IMR-90 (cell line): ENCODE data around the gene MPRIP. TPM values are rescaled to one million over a fixed set of nuclear protein-coding genes. Genes with fewer than 3 reads are reported as not detected.
"Not testable (repeated sequence)": the region's sequence is repeated elsewhere in the genome, so short reads cannot be mapped to it uniquely, and the experiment has no call there.

Experiments used
- ATAC-seq: fragments of 200-7000 bp; cut with Tn5 transposase; 2 replicates; pipeline ENCODE4 v1.9.1; 2020; ENCODE audit warnings: low read depth, mild to moderate bottlenecking, moderate library complexity
- BruUV-seq: library from RNA; stranded (reverse); fragments of 400-500 nt; replicated peaks from 2 replicates; lab custom pipeline; 2021; lab: Mats Ljungman, UMichigan
- CTCF ChIA-PET: fragments of 300-600 bp; formaldehyde crosslinking; extraction: SDS; loops from one replicate; lab custom pipeline; 2021; ENCODE audit warnings: antibody characterized with exemption; lab: Yijun Ruan, JAX
- POLR2A ChIA-PET: fragments of 300-600 bp; sonication (Branson Sonifier 250); formaldehyde crosslinking; loops from one replicate; lab custom pipeline; 2022; ENCODE audit warnings: antibody characterized with exemption; ENCODE audit not compliant: unreplicated experiment; lab: Charles Lee
- DNase-seq: peaks from one replicate; pipeline ENCODE4 v3.0.0; 2013
- H2AFZ ChIP-seq: replicated peaks from 2 replicates; pipeline ENCODE3; 2013; ENCODE audit warnings: low read length, mild to moderate bottlenecking; ENCODE audit not compliant: poor library complexity
- H2AK5ac ChIP-seq: 2 replicates; pipeline ENCODE4 v1.6.1; 2013; ENCODE audit warnings: low read depth, low read length, inconsistent platforms
- H2AK9ac ChIP-seq: replicated peaks from 2 replicates; pipeline ENCODE3; 2013; ENCODE audit warnings: mild to moderate bottlenecking, low read depth, low read length, moderate library complexity; ENCODE audit not compliant: poor library complexity
- H2BK120ac ChIP-seq: 2 replicates; pipeline ENCODE4 v1.6.1; 2013; ENCODE audit warnings: low read depth, low read length, inconsistent platforms
- H2BK15ac ChIP-seq: 3 replicates; pipeline ENCODE4 v1.6.1; 2013; ENCODE audit warnings: low read depth, low read length, inconsistent platforms
- H2BK20ac ChIP-seq: 2 replicates; pipeline ENCODE4 v1.6.1; 2013; ENCODE audit warnings: low read depth, mild to moderate bottlenecking, inconsistent platforms, low read length, moderate library complexity
- H2BK5ac ChIP-seq: 2 replicates; pipeline ENCODE4 v1.6.1; 2013; ENCODE audit warnings: mild to moderate bottlenecking, low read depth, low read length, inconsistent platforms; ENCODE audit not compliant: poor library complexity, severe bottlenecking
- H3K14ac ChIP-seq: replicated peaks from 2 replicates; pipeline ENCODE4 v1.6.1; 2013; ENCODE audit warnings: low read depth, low read length, inconsistent platforms
- H3K18ac ChIP-seq: 2 replicates; pipeline ENCODE4 v1.6.1; 2013; ENCODE audit warnings: low read depth, low read length, control low read depth
- H3K23ac ChIP-seq: 2 replicates; pipeline ENCODE4 v1.6.1; 2013; ENCODE audit warnings: low read depth, low read length, inconsistent platforms
- H3K27ac ChIP-seq: 2 replicates; pipeline ENCODE4 v1.5.1; 2013; ENCODE audit warnings: mild to moderate bottlenecking, control low read depth, low read length; ENCODE audit not compliant: insufficient read depth
- H3K27me3 ChIP-seq: 2 replicates; pipeline ENCODE4 v1.6.1; 2013; ENCODE audit warnings: low read length; ENCODE audit not compliant: control insufficient read depth, insufficient read depth
- H3K36me3 ChIP-seq: 2 replicates; pipeline ENCODE4 v1.6.1; 2013; ENCODE audit warnings: low read length, mixed read lengths; ENCODE audit not compliant: control insufficient read depth, insufficient read depth
- H3K4ac ChIP-seq: 2 replicates; pipeline ENCODE4 v1.6.1; 2013; ENCODE audit warnings: low read depth, low read length, inconsistent platforms
- H3K4me1 ChIP-seq: 2 replicates; pipeline ENCODE4 v1.6.1; 2013; ENCODE audit warnings: low read length, mixed read lengths; ENCODE audit not compliant: control insufficient read depth, insufficient read depth
- H3K4me2 ChIP-seq: 2 replicates; pipeline ENCODE4 v1.6.1; 2013; ENCODE audit warnings: low read depth, mild to moderate bottlenecking, control low read depth, low read length, moderate library complexity
- H3K4me3 ChIP-seq: 2 replicates; pipeline ENCODE4 v1.5.1; 2013; ENCODE audit warnings: low read depth, mild to moderate bottlenecking, control low read depth, low read length, moderate library complexity; ENCODE audit not compliant: insufficient read depth
- H3K56ac ChIP-seq: 2 replicates; pipeline ENCODE4 v1.6.1; 2013; ENCODE audit warnings: low read length, inconsistent platforms; ENCODE audit not compliant: insufficient read depth; ENCODE audit errors: extremely low read depth
- H3K79me1 ChIP-seq, 2 experiments: 2 replicates each; pipeline ENCODE4 v1.6.1; 2013; ENCODE audit warnings: low read length in 2 of 2, inconsistent platforms in 1 of 2, low read depth in 1 of 2
- H3K9ac ChIP-seq: 2 replicates; pipeline ENCODE4 v1.6.1; 2013; ENCODE audit warnings: low read depth, low read length, control low read depth
- H3K9me1 ChIP-seq: 2 replicates; pipeline ENCODE4 v1.6.1; 2013; ENCODE audit warnings: low read length, inconsistent platforms; ENCODE audit not compliant: insufficient read depth
- H3K9me3 ChIP-seq: 2 replicates; pipeline ENCODE4 v1.6.1; 2013; ENCODE audit warnings: low read length; ENCODE audit not compliant: control insufficient read depth, insufficient read depth
- H4K20me1 ChIP-seq: 2 replicates; pipeline ENCODE4 v1.6.1; 2013; ENCODE audit warnings: low read length, inconsistent platforms; ENCODE audit not compliant: insufficient read depth
- H4K5ac ChIP-seq: 2 replicates; pipeline ENCODE4 v1.6.1; 2013; ENCODE audit warnings: mild to moderate bottlenecking, low read depth, low read length, control low read depth
- H4K8ac ChIP-seq, 2 experiments: 2 replicates each; pipeline ENCODE4 v1.6.1; 2013; ENCODE audit warnings: low read depth in 2 of 2, low read length in 2 of 2, control low read depth in 1 of 2, inconsistent platforms in 1 of 2
- H4K91ac ChIP-seq: 2 replicates; pipeline ENCODE4 v1.6.1; 2013; ENCODE audit warnings: low read depth, low read length, inconsistent platforms; ENCODE audit not compliant: insufficient read depth
- BHLHE40 ChIP-seq: fragments of 150-350 bp; IDR thresholded peaks from 2 replicates; pipeline ENCODE4 v1.6.1; 2016; ENCODE audit warnings: mild to moderate bottlenecking, low read depth, low read length
- MAZ ChIP-seq: IDR thresholded peaks from 2 replicates; pipeline ENCODE4 v1.6.1; 2012; ENCODE audit warnings: low read depth, mild to moderate bottlenecking, low read length, improper control_type of control experiment, moderate library complexity, borderline replicate concordance
- MXI1 ChIP-seq: IDR thresholded peaks from 2 replicates; pipeline ENCODE4 v1.6.1; 2012; ENCODE audit warnings: low read depth, mild to moderate bottlenecking, low read length, moderate library complexity, borderline replicate concordance
- RAD21 ChIP-seq: IDR thresholded peaks from 2 replicates; pipeline ENCODE4 v1.6.1; 2012; ENCODE audit warnings: low read length, improper control_type of control experiment
- RCOR1 ChIP-seq: IDR thresholded peaks from 2 replicates; pipeline ENCODE4 v1.6.1; 2012; ENCODE audit warnings: mild to moderate bottlenecking, low read length, improper control_type of control experiment; ENCODE audit not compliant: insufficient replicate concordance
- WGBS, 2 experiments: methylation state at CpG; one replicate each; pipeline versions ENCODE4 v1.1.5 to v1.1.7; 2013; ENCODE audit warnings: missing lambda C conversion rate in 2 of 2; ENCODE audit not compliant: insufficient read length in 1 of 2; ENCODE audit errors: extremely low coverage in 2 of 2; 5-methylcytosine and 5-hydroxymethylcytosine counted together
- dilution Hi-C: fragments of 300-500 bp; cut with HindIII; formaldehyde crosslinking; loops from one replicate; pipeline ENCODE4 v1.14.3; 2018; ENCODE audit warnings: low sequenced_read_pairs; ENCODE audit not compliant: unreplicated experiment
- in situ Hi-C: fragments of 300-500 bp; cut with MboI; formaldehyde crosslinking; loops from 3 replicates; pipeline ENCODE4 v1.14.3; 2019; ENCODE audit warnings: low sequenced_read_pairs, inconsistent platforms, mixed read lengths
- intact Hi-C: fragments of 100-400 bp; cut with micrococcal nuclease; formaldehyde crosslinking; loops from 2 replicates; pipeline ENCODE4 v1.10.0; 2022
- polyA plus RNA-seq, 3 experiments: library from polyadenylated mRNA; depleted of rRNA; stranded (reverse); fragments of >200 nt; gene quantifications; 2 replicates each; pipeline ENCODE4 v1.2.3, GENCODE V29; 2012; ENCODE audit warnings: low replicate concordance in 1 of 3
- total RNA-seq: library from RNA; depleted of rRNA; stranded (reverse); fragments of >200 nt; gene quantifications from 2 replicates; pipeline ENCODE4 v1.2.3, GENCODE V29; 2012

MPRIP gene
- total and polyA plus RNA-seq, 2 of the 4 experiments (the other 2 are of a cell fraction), result 111 to 149 TPM

DNA sequence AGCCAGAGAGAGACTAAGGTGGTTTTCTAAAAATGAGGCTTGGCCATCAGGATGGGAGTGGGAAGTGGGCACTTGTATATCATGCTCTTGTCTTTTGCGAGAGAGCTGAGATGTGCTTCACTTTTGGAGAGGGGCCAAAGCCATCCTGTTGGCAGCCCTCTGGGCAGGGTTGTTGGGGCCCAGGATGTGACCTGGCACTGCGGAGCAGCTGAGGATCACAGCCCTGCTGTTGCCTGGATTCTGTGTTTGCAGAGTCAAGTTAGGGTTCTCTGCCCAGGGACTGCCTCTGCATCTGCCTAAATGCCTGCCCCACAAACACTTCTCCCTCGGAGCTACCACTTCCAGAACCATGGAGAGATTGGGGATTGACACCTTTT, 92.7 kb downstream of the MPRIP start (continued):
- no peak for TF ChIP-seq MAZ
- no peak for TF ChIP-seq RAD21
- TF ChIP-seq RCOR1, result no peak
- no peak for TF ChIP-seq BHLHE40
- TF ChIP-seq MXI1, result no peak

GRCh38 chr17:17136221-17136620, 94.0 kb downstream of the MPRIP start:
- DNase-seq, in situ Hi-C loops, H2BK120ac ChIP-seq, H3K27me3 ChIP-seq, H3K9ac ChIP-seq, H2AFZ ChIP-seq, H3K14ac ChIP-seq, BruUV-seq, H3K4me3 ChIP-seq, H3K4me1 ChIP-seq, CTCF ChIA-PET, intact Hi-C loops, H3K4ac ChIP-seq, POLR2A ChIA-PET, H3K27ac ChIP-seq, H2BK5ac ChIP-seq, H3K56ac ChIP-seq, ATAC-seq, H3K23ac ChIP-seq, H3K9me1 ChIP-seq, H3K4me2 ChIP-seq, H2AK9ac ChIP-seq, H4K5ac ChIP-seq, H3K9me3 ChIP-seq, H2BK20ac ChIP-seq, dilution Hi-C loops, H3K18ac ChIP-seq, H2AK5ac ChIP-seq, H2BK15ac ChIP-seq, H4K91ac ChIP-seq, H4K8ac ChIP-seq: not testable (repeated sequence)
- 100% methylated on average over 2 of the region's 5 CpGs; no CpG with 5 or more reads in 1 of the 2 experiments for WGBS, 2 experiments
- H4K20me1 ChIP-seq, result peaks cover 28% of the 10 kb centered on the region
- H3K79me1 ChIP-seq, result peaks cover 17 to 58% of the 10 kb centered on the region in 2 experiments
- H3K36me3 ChIP-seq, result peaks cover 61% of the 10 kb centered on the region
